Activated naive CD8-positive, alpha-beta T cell treated with anti-CD3 and anti-CD28 coated beads, Interleukin-2, amount 10 ng/mL, durations not matched to agents 7 days and 5 days (primary cell): ENCODE measurements around the gene FBH1. TPM values are rescaled to one million over a fixed set of nuclear protein-coding genes. Genes with fewer than 3 reads are reported as not detected.
A peak's percentile ranks its signal among the peaks of the same experiment; 100 is the strongest.
"Not testable (repeated sequence)": the region's sequence is repeated elsewhere in the genome, so short reads cannot be mapped to it uniquely, and the experiment has no call there.

ENCODE experiments used
- ATAC-seq: fragments of 150-1000 bp; cut with Tn5 transposase; one replicate; pipeline ENCODE4 v1.10.0; 2021; ENCODE audit warnings: low read depth, moderate library complexity
- POLR2A ChIA-PET: fragments of 350-600 bp; sonication (Branson Sonifier 250); formaldehyde crosslinking; loops from one replicate; lab custom pipeline; 2021; ENCODE audit warnings: antibody characterized with exemption; lab: Charles Lee
- DNase-seq: peaks from one replicate; pipeline ENCODE4 v3.0.0; 2021
- H3K27ac Mint-ChIP-seq: one replicate; pipeline ENCODE4 v1.8.0; 2022; ENCODE audit warnings: mild to moderate bottlenecking, mixed read lengths
- H3K27me3 Mint-ChIP-seq: one replicate; pipeline ENCODE4 v1.8.0; 2022; ENCODE audit warnings: mild to moderate bottlenecking, moderate library complexity, mixed read lengths
- H3K36me3 Mint-ChIP-seq: one replicate; pipeline ENCODE4 v1.8.0; 2021; ENCODE audit warnings: mild to moderate bottlenecking, mixed read lengths
- H3K4me1 Mint-ChIP-seq: one replicate; pipeline ENCODE4 v1.8.0; 2021; ENCODE audit warnings: mixed read lengths
- H3K4me3 Mint-ChIP-seq: one replicate; pipeline ENCODE4 v1.8.0; 2022; ENCODE audit warnings: mild to moderate bottlenecking, moderate library complexity, mixed read lengths
- H3K9me3 Mint-ChIP-seq: one replicate; pipeline ENCODE4 v1.8.0; 2021; ENCODE audit warnings: mixed read lengths
- total RNA-seq, 2 experiments: library from RNA; stranded (reverse); gene quantifications; one replicate each; pipeline ENCODE4 v1.2.3, GENCODE V29; 2021

FBH1 gene
- total RNA-seq, 2 experiments from 2014 or later: 71.6 to 72.9 TPM

- Mint-ChIP-seq H3K36me3 (peaks cover 12% of the 10 kb centered on the region), H3K4me1 (peaks cover 6% of the 10 kb centered on the region), H3K27ac (no peak overlapping the region), H3K27me3 (no peaks in the 10 kb centered on the region), H3K9me3 (no peaks in the 10 kb centered on the region), H3K4me3 (no peak overlapping the region)
- POLR2A ChIA-PET: no interaction called here
- no peak for ATAC-seq
- DNase-seq: no peak
These were observed 52.4 kb downstream of the FBH1 start for GRCh38 chr10:5942474-5942873.

GRCh38 chr10:5943536-5943935, 53.5 kb downstream of the FBH1 start:
- POLR2A ChIA-PET: interaction anchor here (0.6 kb wide), 1 partner anchor 1548 kb away, joined by 3 read pairs; no protein-coding TSS in a partner anchor
- ATAC-seq (no peak), DNase-seq (no peak)
- Mint-ChIP-seq H3K36me3 (peaks cover 4% of the 10 kb centered on the region), H3K27ac (no peak overlapping the region), H3K4me1 (peaks cover 6% of the 10 kb centered on the region), H3K9me3 (no peaks in the 10 kb centered on the region), H3K4me3 (no peak overlapping the region), H3K27me3 (no peaks in the 10 kb centered on the region)

GRCh38 chr10:5944389-5945189, 54.5 kb downstream of the FBH1 start:
- H3K27ac Mint-ChIP-seq: no peak overlapping the region
- peaks cover 6% of the 10 kb centered on the region for H3K4me1 Mint-ChIP-seq
- no peaks in the 10 kb centered on the region for H3K9me3 Mint-ChIP-seq
- ATAC-seq (no peak), DNase-seq (no peak)
- no peaks in the 10 kb centered on the region for H3K36me3 Mint-ChIP-seq
- no peak overlapping the region for H3K4me3 Mint-ChIP-seq
- H3K27me3 Mint-ChIP-seq: no peaks in the 10 kb centered on the region
- POLR2A ChIA-PET: no interaction called here

GRCh38 chr10:5945190-5945509, 55.1 kb downstream of the FBH1 start:
- H3K9me3 Mint-ChIP-seq: no peaks in the 10 kb centered on the region
- H3K36me3 Mint-ChIP-seq: no peaks in the 10 kb centered on the region
- no peak overlapping the region for H3K4me3 Mint-ChIP-seq
- no peak overlapping the region for H3K27ac Mint-ChIP-seq
- no peaks in the 10 kb centered on the region for H3K27me3 Mint-ChIP-seq
- no peak for DNase-seq
- no peak for ATAC-seq
- POLR2A ChIA-PET: no interaction called here
- peaks cover 6% of the 10 kb centered on the region for H3K4me1 Mint-ChIP-seq

- H3K36me3 Mint-ChIP-seq: no peaks in the 10 kb centered on the region
- no peak for ATAC-seq
- DNase-seq: no peak
- H3K9me3 Mint-ChIP-seq: no peaks in the 10 kb centered on the region
- POLR2A ChIA-PET: no interaction called here
- H3K4me3 Mint-ChIP-seq: peak overlapping the region; percentile 57
- H3K27ac Mint-ChIP-seq: no peak overlapping the region
- no peaks in the 10 kb centered on the region for H3K27me3 Mint-ChIP-seq
- peaks cover 6% of the 10 kb centered on the region for H3K4me1 Mint-ChIP-seq
These were observed 55.7 kb downstream of the FBH1 start for GRCh38 chr10:5945561-5946418.

GRCh38 chr10:5946419-5946775, 56.4 kb downstream of the FBH1 start:
- H3K27ac Mint-ChIP-seq, H3K27me3 Mint-ChIP-seq, H3K4me1 Mint-ChIP-seq, POLR2A ChIA-PET, DNase-seq, ATAC-seq, H3K4me3 Mint-ChIP-seq, H3K9me3 Mint-ChIP-seq, H3K36me3 Mint-ChIP-seq: not testable (repeated sequence)

- POLR2A ChIA-PET: no interaction called here
- H3K27me3 Mint-ChIP-seq: no peaks in the 10 kb centered on the region
- H3K4me1 Mint-ChIP-seq: peaks cover 6% of the 10 kb centered on the region
These were observed 56.7 kb downstream of the FBH1 start for GRCh38 chr10:5946786-5947185.

GRCh38 chr10:5947471-5948207, 57.6 kb downstream of the FBH1 start:
- peaks cover 2% of the 10 kb centered on the region for H3K36me3 Mint-ChIP-seq
- no peaks in the 10 kb centered on the region for H3K9me3 Mint-ChIP-seq
- no peak for DNase-seq
- no peak for ATAC-seq
- no peak overlapping the region for H3K4me3 Mint-ChIP-seq
- POLR2A ChIA-PET: no interaction called here
- no peak overlapping the region for H3K27ac Mint-ChIP-seq
- H3K4me1 Mint-ChIP-seq: peaks cover 6% of the 10 kb centered on the region
- no peaks in the 10 kb centered on the region for H3K27me3 Mint-ChIP-seq

More at GRCh38 chr10:5946786-5947185, 56.7 kb downstream of the FBH1 start:
- Mint-ChIP-seq H3K4me3 (no peak overlapping the region), H3K36me3 (peaks cover 1% of the 10 kb centered on the region), H3K27ac (no peak overlapping the region), H3K9me3 (no peaks in the 10 kb centered on the region)
- no peak for DNase-seq
- no peak for ATAC-seq

- Mint-ChIP-seq H3K4me1 (peaks cover 6% of the 10 kb centered on the region), H3K9me3 (no peaks in the 10 kb centered on the region), H3K36me3 (peaks cover 2% of the 10 kb centered on the region), H3K27me3 (no peaks in the 10 kb centered on the region), H3K4me3 (no peak overlapping the region), H3K27ac (no peak overlapping the region)
- no peak for ATAC-seq
- POLR2A ChIA-PET: no interaction called here
- DNase-seq: no peak
These were observed 58.2 kb downstream of the FBH1 start for GRCh38 chr10:5948208-5948585.

- peaks cover 4% of the 10 kb centered on the region for H3K36me3 Mint-ChIP-seq
- H3K9me3 Mint-ChIP-seq: no peaks in the 10 kb centered on the region
- no peak for ATAC-seq
- no peaks in the 10 kb centered on the region for H3K27me3 Mint-ChIP-seq
- peaks cover 6% of the 10 kb centered on the region for H3K4me1 Mint-ChIP-seq
- POLR2A ChIA-PET: no interaction called here
- no peak overlapping the region for H3K4me3 Mint-ChIP-seq
- no peak for DNase-seq
- H3K27ac Mint-ChIP-seq: peak overlapping the region; percentile 30
These were observed 59.1 kb downstream of the FBH1 start for GRCh38 chr10:5949009-5949759.

- no peak overlapping the region for H3K4me3 Mint-ChIP-seq
- ATAC-seq: no peak
- no peak overlapping the region for H3K27ac Mint-ChIP-seq
- no peaks in the 10 kb centered on the region for H3K4me1 Mint-ChIP-seq
- peaks cover 4% of the 10 kb centered on the region for H3K36me3 Mint-ChIP-seq
- DNase-seq: no peak
- H3K9me3 Mint-ChIP-seq: no peaks in the 10 kb centered on the region
- POLR2A ChIA-PET: no interaction called here
- H3K27me3 Mint-ChIP-seq: no peaks in the 10 kb centered on the region
These were observed 61.2 kb downstream of the FBH1 start for GRCh38 chr10:5951167-5951711.

GRCh38 chr10:5951721-5952407, 61.8 kb downstream of the FBH1 start:
- DNase-seq (no peak), ATAC-seq (no peak)
- H3K27ac Mint-ChIP-seq: no peak overlapping the region
- H3K4me3 Mint-ChIP-seq: no peak overlapping the region
- no peaks in the 10 kb centered on the region for H3K4me1 Mint-ChIP-seq
- peaks cover 6% of the 10 kb centered on the region for H3K36me3 Mint-ChIP-seq
- H3K9me3 Mint-ChIP-seq: no peaks in the 10 kb centered on the region
- POLR2A ChIA-PET: no interaction called here
- no peaks in the 10 kb centered on the region for H3K27me3 Mint-ChIP-seq
